Ectodermal cell (in vitro differentiated cells): ENCODE results near the gene SLC16A9.

ENCODE experiments used
- H3K27ac ChIP-seq: 2 replicates; pipeline ENCODE4 v1.7.0; 2013; ENCODE audit warnings: mild to moderate bottlenecking, low read depth, low read length; ENCODE audit not compliant: insufficient read depth, poor library complexity, severe bottlenecking
- H3K27me3 ChIP-seq: 2 replicates; pipeline ENCODE4 v1.7.0; 2013; ENCODE audit warnings: mild to moderate bottlenecking, low read length; ENCODE audit not compliant: insufficient read depth, control insufficient read depth, poor library complexity, severe bottlenecking
- H3K36me3 ChIP-seq: one replicate; pipeline ENCODE4 v1.7.0; 2013; ENCODE audit warnings: low read length; ENCODE audit not compliant: control insufficient read depth, insufficient read depth
- H3K4me1 ChIP-seq: one replicate; pipeline ENCODE4 v1.7.0; 2013; ENCODE audit warnings: low read length; ENCODE audit not compliant: control insufficient read depth, insufficient read depth
- H3K4me3 ChIP-seq: 2 replicates; pipeline ENCODE4 v1.7.0; 2013; ENCODE audit warnings: low read depth, low read length, control low read depth; ENCODE audit not compliant: insufficient read depth
- H3K9me3 ChIP-seq: 2 replicates; pipeline ENCODE4 v1.7.0; 2013; ENCODE audit warnings: mild to moderate bottlenecking, low read length, moderate library complexity; ENCODE audit not compliant: control insufficient read depth
- WGBS, 2 experiments: methylation state at CpG; one replicate each; pipeline ENCODE4 v1.1.7; 2013; ENCODE audit warnings: missing lambda C conversion rate in 2 of 2; 5-methylcytosine and 5-hydroxymethylcytosine counted together

Gene SLC16A9

DNA sequence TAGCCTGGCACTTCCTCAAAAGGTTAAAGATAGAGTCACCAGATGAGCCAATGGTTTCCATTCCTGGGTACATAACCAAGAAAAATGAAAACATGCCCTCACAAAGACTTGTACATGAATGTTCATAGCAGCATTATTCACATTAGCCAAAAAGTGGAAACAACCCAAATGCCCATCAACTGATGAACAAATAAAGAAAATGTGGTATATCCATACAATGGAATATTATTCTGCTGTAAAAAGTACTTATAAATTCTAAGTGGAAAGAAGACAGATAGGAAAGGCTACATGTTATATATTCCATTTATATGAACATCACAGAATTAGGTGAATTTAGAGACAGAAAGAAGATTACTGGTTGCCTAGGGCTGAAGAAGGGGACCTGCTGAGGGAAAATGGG is 10.7 kb upstream of the SLC16A9 start:
- Histone ChIP-seq H3K27ac (no peak overlapping the region), H3K27me3 (no peaks in the 10 kb centered on the region), H3K4me1 (no peaks in the 10 kb centered on the region), H3K4me3 (no peak overlapping the region), H3K9me3 (no peaks in the 10 kb centered on the region), H3K36me3 (no peaks in the 10 kb centered on the region)

DNA sequence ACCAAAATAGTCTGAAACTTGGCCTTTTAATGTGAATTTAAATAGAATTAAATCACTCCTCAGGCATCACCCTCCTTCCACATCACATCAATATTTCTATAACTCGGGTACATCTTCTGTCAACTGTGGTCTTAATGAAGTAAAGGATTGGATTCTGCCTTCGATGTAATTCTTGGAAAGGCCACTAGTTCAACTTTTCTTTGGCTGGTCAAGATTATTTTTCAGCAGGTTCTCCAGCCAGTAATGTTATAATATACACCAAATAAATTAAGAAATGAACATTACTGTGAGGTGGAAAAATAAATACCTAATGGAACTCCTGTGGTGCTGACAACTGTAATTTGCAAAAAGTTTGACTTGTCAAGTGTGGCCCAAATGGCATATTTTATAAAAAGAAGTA is 9.7 kb upstream of the SLC16A9 start:
- no peaks in the 10 kb centered on the region for H3K9me3 ChIP-seq
- WGBS, 2 experiments: 68 to 71% methylated on average over 2 of the region's 2 CpGs
- H3K27me3 ChIP-seq: no peaks in the 10 kb centered on the region
- no peaks in the 10 kb centered on the region for H3K36me3 ChIP-seq
- no peaks in the 10 kb centered on the region for H3K4me1 ChIP-seq
- H3K27ac ChIP-seq: no peak overlapping the region
- no peak overlapping the region for H3K4me3 ChIP-seq

DNA sequence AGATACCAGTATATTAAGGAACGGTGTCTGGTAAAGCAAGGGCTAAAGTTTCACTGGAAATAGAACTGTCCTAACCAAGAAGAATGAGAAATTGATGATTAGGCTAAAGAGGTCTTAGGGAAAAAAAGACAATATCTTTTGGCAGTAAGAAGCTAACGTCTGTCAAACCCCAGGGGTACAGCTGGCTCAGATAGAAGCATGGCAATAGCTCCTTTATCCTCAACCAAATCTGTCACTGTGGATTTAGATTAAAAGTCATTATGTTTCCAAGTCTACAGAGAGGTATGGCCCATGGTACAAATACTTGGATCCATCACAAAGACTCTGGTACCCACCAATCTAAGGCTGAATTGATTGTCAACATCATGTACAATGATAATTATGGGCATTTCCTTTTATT is 8.6 kb upstream of the SLC16A9 start:
- no peaks in the 10 kb centered on the region for H3K36me3 ChIP-seq
- no peaks in the 10 kb centered on the region for H3K4me1 ChIP-seq
- H3K27me3 ChIP-seq: no peaks in the 10 kb centered on the region
- H3K4me3 ChIP-seq: no peak overlapping the region
- H3K9me3 ChIP-seq: no peaks in the 10 kb centered on the region
- WGBS, 2 experiments: 87 to 89% methylated on average over 2 of the region's 2 CpGs
- no peak overlapping the region for H3K27ac ChIP-seq

DNA sequence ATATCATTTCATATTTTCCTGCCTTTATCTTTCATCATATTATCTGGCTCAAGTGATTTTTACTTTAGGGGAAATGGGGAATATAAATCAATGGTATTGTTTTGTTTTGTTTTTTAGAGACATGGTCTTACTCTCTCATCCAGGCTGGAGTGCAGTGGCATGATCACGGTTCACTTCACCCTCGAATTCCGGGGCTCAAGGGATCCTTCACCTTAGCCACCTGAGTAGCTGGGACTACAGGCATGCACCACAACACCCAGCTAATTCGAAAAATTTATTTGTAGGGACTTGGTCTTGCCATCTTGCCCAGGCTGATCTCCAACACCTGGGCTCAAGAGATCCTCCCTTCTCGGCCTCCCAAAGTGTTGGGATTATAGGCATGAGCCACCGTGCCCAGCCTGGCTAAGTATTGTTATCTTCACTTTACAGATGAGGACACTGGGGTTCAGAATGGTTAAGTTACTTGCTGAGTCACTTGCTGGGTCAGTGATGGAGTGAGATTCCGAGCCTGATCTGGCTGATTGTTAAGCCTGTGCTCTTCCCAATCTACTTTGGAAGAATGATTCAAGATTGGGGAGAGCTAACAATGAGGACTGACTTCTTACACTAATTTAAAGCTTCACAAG is 3.7 kb upstream of the SLC16A9 start:
- peaks cover 6% of the 10 kb centered on the region for H3K4me1 ChIP-seq
- 88 to 89% methylated on average over 7 of the region's 7 CpGs for WGBS, 2 experiments
- H3K36me3 ChIP-seq: no peaks in the 10 kb centered on the region
- H3K9me3 ChIP-seq: no peaks in the 10 kb centered on the region
- H3K27ac ChIP-seq: no peak overlapping the region
- H3K4me3 ChIP-seq: no peak overlapping the region
- peaks cover 15% of the 10 kb centered on the region for H3K27me3 ChIP-seq

DNA sequence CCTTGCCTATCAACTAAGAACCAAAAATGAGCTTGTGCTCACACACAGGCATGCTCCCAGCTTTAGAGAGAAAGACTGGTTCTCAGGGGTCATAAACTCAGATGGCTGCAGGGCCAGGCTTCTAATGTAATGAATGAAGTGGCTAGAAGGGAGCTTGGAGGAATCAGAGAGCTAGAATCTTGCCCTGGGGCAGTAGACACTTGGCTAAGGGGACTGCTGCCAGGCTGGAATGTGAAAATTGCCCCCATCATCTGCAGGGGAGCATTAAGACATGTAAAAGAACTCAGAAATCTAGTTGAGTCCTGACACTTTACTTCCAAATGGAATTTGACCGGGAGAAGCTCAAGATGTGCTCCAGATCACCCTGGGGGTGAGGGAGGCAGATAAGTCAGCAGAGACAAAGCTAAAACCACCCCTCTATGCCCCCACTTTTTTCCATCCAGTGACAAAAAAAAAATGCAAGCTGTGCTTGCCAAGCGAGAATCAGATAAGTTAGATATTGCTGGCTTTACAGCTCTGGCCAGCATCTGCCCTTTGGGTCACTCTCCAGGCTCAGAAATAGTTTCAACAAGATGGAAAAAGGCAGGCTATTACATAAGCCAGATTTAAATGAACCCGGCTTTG is 2.3 kb upstream of the SLC16A9 start:
- Histone ChIP-seq H3K27ac (no peak overlapping the region), H3K9me3 (no peaks in the 10 kb centered on the region), H3K27me3 (peaks cover 15% of the 10 kb centered on the region), H3K4me3 (no peak overlapping the region), H3K4me1 (peaks cover 6% of the 10 kb centered on the region), H3K36me3 (no peaks in the 10 kb centered on the region)
- WGBS, 2 experiments: 84 to 86% methylated on average over 3 of the region's 3 CpGs

DNA sequence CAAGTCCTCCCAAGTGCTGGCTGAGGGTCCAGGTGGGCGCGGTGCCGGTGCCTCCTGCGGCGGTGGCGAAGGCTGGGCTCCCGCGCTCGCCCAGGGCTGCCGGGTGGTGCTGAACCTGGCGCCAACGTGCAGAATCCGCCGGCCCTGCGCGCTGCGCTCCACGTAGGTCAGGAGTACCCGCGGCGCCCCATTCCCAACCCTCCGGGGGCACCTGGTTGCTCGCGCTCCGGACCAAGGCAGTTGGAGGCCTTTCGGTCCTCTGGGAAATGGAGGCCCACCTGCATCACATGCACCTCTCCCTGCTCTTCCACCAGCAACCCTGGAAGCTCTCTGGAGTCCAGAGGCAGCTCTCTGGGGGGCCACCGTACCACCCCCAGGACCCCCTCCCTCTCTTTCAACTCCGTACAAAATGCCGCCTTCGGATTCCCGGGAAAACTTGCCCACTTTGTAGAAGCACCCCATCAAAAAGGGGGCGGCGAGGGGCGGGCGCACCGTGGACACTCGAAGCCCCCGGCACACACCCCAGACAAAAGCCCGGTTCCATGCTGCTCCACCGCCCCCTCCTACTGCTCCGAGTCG is 745 bp downstream of the SLC16A9 start:
- H3K4me3 ChIP-seq: peak overlapping the region; percentile 62
- H3K27me3 ChIP-seq: peaks cover 15% of the 10 kb centered on the region
- H3K36me3 ChIP-seq: no peaks in the 10 kb centered on the region
- H3K4me1 ChIP-seq: peaks cover 6% of the 10 kb centered on the region
- no peak overlapping the region for H3K27ac ChIP-seq
- no peaks in the 10 kb centered on the region for H3K9me3 ChIP-seq
- 0 to 1% methylated on average over 42 of the region's 42 CpGs for WGBS, 2 experiments

DNA sequence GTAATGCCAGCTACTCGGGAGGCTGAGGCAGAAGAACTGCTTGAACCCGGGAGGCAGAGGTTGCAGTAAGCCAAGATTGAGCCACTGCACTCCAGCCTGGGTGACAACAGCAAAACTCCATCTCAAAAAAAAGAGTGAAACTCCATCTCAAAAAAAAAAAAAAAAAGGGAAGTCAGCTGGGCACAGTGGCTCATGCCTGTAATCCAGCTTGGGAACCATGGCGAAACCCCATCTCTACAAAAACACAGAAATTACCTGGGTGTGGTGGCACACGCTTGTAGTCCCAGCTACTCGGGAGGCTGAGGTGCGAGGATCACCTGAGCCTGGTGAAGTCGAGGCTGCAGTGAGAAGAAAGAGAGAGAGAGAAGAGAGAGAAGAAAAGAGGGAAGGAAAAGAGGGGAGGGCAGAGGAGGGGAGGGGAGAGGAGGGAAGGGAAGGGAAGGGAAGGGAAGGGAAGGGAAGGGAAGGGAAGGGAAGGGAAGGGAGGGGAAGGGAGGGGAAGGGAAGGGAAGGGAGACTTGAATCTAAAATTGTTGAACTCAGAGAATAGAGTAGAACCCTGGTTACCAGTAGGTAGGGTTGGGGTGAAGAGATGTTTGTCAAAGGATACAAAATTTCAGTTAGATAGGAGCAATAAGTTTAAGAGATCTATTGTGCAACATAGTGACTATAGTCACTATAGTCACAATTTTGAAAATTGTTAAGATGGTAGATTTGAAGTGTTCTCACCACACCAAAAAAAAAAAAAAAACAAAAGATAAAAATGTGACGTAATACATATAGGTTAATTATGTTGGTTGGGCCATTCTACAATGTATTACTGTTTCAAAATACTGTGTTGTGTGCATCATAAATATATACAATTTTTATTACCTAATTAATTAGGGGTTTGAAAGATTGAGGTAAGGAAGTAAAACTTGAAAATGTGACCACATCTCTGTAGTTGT is 2.5 kb downstream of the SLC16A9 start:
- no peaks in the 10 kb centered on the region for H3K9me3 ChIP-seq

DNA sequence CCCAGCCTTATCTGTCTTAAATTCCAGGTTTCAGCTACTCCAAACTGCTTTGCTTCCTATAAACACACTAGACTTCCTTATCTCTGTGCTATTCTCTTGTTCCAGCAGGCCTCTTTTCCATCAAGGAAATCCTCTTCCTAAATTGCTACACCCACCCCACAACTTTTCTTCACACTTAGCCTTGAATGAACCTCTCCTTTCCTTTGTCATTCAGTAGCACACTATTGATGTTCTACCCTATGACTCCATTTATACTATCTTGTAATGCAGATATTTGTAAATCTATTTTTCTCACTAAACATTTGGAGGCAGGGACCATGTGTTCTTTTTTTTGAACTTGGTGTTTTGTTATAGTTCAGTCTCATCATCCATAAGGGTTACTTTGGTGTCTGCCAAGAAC is 3.7 kb downstream of the SLC16A9 start:
- Histone ChIP-seq H3K36me3 (no peaks in the 10 kb centered on the region), H3K4me1 (no peaks in the 10 kb centered on the region), H3K27ac (no peak overlapping the region), H3K4me3 (no peak overlapping the region), H3K9me3 (no peaks in the 10 kb centered on the region), H3K27me3 (peaks cover 15% of the 10 kb centered on the region)

More for the DNA sequence above, 2.5 kb downstream of the SLC16A9 start:
- H3K4me3 ChIP-seq: no peak overlapping the region
- peaks cover 5% of the 10 kb centered on the region for H3K4me1 ChIP-seq
- H3K27me3 ChIP-seq: peaks cover 15% of the 10 kb centered on the region
- H3K36me3 ChIP-seq: no peaks in the 10 kb centered on the region
- no peak overlapping the region for H3K27ac ChIP-seq
- WGBS, 2 experiments: 93 to 94% methylated on average over 7 to 8 of the region's 8 CpGs

DNA sequence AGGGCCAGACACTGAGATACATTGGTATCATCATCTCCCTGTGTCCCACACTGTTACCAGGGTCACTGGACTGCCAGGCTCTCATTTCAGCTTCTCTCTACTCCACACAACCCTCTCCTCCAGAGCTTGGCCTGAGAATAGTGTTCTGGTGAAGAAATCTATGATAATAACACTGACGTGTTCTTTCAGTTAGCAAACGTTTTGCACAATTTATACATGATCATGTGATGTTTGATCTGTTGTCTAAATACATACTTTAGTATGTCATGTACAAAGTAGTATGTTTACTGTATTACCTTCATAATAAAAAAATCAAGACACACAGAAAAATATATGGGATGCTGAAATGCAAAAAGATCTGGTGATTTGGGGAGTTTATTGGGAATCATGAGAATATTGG is 5.0 kb downstream of the SLC16A9 start:
- Histone ChIP-seq H3K9me3 (no peaks in the 10 kb centered on the region), H3K36me3 (no peaks in the 10 kb centered on the region), H3K27me3 (peaks cover 6% of the 10 kb centered on the region), H3K27ac (no peak overlapping the region), H3K4me1 (no peaks in the 10 kb centered on the region), H3K4me3 (no peak overlapping the region)
- no CpG with 5 or more reads among the region's 2 CpGs for WGBS, 2 experiments

DNA sequence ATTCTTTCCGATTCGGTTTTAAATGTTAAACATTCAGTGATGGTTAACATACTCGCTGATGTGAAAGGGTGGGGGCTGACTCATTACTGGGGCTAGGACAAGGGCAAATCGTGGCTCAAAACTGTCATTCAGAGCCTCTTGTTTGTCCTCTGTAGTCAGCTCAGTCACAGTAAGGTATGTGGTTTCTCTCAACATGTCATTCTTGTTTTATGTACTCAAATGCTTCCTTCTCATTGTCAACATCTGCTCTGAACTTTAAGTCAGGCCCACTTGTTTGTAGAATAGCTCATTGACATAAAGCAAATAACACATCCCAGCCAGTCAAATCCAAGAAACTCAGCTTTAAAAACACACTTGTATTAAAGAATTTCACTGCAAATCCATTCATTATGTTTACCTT is 7.3 kb downstream of the SLC16A9 start:
- Histone ChIP-seq H3K4me3 (no peak overlapping the region), H3K4me1 (no peaks in the 10 kb centered on the region), H3K27me3 (no peaks in the 10 kb centered on the region), H3K36me3 (no peaks in the 10 kb centered on the region), H3K9me3 (no peaks in the 10 kb centered on the region), H3K27ac (no peak overlapping the region)
- WGBS, 2 experiments: 87% methylated on average over 4 of the region's 4 CpGs
